Neural cell (in vitro differentiated cells): ENCODE measurements around the gene KMT2B.

ENCODE experiments used
- CTCF ChIP-seq: fragments of 450-650 bp; IDR thresholded peaks from 2 replicates; pipeline ENCODE4 v1.5.1; 2014; ENCODE audit warnings: antibody characterized with exemption, mild to moderate bottlenecking, moderate library complexity; ENCODE audit not compliant: poor library complexity, severe bottlenecking
- REST ChIP-seq: IDR thresholded peaks from 2 replicates; pipeline ENCODE4 v1.6.1; 2012; ENCODE audit warnings: borderline replicate concordance
- SMC3 ChIP-seq: fragments of 450-650 bp; conservative IDR thresholded peaks from 2 replicates; pipeline ENCODE4 v1.6.1; 2014; ENCODE audit warnings: antibody characterized with exemption, mild to moderate bottlenecking, moderate library complexity; ENCODE audit not compliant: poor library complexity

- no peak for TF ChIP-seq CTCF
- no peak for TF ChIP-seq REST
- no peak for TF ChIP-seq SMC3
Measured at GRCh38 chr19:35739275-35740107, 21.7 kb downstream of the KMT2B start.
